CD4-positive, alpha-beta T cell treated with Interleukin-4 for 4 hours (primary cell): ENCODE measurements around the gene PARD3B.

ENCODE experiments used
- DNase-seq: peaks from one replicate; pipeline ENCODE4 v3.0.0-alpha.2; 2020

Gene PARD3B

DNA sequence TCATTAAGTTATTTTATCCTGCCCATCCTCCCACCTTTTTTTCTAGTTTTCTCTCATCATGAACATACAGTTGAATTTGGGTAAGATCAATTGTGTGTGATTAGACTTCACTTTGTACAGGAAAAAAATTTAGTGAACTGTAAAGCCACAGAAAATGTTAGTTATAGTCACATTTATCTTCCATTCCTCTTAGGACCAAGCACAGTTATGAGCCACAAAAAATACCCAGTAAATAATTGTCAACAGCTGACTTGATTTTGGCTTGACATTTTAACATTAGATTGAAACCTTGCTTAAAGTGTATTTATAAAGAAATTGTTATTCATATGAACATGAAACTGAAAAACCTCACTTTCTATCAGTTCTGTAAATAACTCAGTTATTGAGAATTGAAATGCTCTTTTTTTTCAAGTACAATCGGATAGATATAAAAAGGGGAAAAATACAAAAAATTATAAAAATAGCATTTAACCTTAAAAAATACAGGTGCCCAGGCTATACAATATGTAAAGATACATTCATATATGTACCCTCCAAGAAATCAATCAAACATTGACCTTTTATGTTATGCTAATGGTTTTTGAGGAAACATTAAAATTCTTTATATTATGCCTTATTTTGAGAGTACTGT, 747.5 kb downstream of the PARD3B start:
- no peak for DNase-seq

- no peak for DNase-seq
Measured at GRCh38 chr2:205293559-205293958, 748.3 kb downstream of the PARD3B start.

DNA sequence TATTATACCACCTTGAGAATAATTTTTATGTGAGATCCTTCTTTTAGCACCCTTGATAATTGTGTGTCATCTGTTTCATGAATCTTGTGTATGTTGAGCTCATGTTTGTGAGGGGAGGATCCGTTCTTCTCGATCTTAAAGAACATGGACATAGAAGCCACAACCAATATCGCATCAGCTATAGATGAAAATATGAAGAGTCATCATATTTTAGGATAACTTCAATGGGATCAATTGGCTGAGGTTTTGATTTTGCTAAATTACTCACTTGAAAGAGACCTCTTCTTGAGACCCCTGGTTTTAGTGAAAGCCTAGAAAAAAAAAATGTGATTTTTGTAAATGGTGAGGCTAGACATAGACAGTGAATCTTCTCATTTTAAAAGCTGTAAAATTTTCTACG, 751.7 kb downstream of the PARD3B start:
- DNase-seq = no peak

DNA sequence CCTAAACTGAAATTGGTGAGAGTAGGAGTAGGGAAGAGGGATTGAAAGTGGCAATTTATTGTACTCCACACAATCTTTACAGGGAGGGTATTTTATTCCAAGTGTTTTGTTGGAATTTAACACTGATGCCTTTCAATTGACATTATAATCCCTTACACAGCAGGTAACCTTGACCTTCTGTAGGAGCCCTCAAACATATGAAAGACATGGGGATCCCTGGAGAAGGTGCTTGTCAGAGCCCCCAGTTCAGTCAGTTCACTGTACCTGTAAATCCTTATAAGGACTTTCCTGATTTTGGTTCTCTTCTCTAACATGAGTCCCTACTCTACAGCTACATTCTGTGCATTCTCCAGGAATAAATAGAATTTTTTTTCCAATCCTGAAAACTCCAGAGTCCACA, 752.1 kb downstream of the PARD3B start:
- no peak for DNase-seq

DNA sequence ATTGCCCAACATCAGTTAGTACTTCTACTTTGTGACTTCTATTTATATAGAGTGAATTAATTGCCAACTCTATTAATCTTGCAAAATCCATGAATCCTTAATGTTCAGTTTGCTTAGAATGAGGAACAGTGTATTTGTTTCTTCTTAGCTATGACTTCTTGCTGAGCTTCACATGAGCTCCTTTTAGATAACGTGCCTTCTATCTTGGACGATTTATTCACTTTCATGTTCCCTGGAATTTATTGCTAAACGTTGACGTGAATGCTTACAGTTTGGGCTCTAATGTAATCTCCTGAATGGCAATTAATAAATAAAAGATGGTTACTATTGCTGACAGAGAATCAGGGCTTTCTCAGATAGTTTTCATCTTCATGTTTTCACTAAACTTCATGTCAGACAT, 752.6 kb downstream of the PARD3B start:
- DNase-seq = no peak

- DNase-seq = no peak
Measured at GRCh38 chr2:205311201-205311600, 765.9 kb downstream of the PARD3B start.

DNA sequence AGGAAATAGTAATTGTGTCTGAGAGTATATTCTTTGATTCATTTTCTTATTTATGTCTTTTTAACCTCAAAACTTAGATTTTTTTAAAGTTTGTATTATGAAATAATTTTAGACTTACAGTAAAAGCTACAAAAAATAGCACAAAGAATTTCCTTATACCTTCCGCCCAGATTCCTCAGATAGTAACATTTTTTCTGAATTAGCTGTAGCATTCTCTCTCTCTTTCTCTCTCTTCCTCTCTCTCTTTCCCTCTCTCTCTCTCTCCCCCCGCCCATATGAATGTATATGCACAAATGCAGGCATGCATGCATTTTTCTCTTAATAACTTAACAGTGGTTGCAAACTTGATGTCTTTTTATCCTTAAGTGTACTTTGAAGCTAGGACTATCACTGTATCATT, 776.0 kb downstream of the PARD3B start:
- DNase-seq = no peak

DNA sequence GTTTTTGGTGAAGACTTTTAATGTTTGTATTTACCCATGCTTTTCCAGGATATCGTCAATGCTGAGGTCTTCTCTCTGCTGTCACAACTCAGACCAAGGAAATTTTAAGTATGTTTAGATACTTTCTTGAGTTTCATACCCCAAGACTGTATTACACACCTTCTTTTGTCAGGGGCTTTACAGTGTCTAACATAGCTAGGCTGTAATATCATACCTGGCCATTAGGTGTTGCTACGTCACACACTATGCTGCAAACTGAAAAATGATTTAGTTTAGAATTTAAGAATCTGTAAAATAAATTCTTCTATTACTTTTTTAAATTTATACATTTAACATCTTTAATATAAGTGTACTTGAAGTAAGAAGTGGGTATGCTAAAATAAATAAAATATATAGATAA, 778.7 kb downstream of the PARD3B start:
- no peak for DNase-seq

DNA sequence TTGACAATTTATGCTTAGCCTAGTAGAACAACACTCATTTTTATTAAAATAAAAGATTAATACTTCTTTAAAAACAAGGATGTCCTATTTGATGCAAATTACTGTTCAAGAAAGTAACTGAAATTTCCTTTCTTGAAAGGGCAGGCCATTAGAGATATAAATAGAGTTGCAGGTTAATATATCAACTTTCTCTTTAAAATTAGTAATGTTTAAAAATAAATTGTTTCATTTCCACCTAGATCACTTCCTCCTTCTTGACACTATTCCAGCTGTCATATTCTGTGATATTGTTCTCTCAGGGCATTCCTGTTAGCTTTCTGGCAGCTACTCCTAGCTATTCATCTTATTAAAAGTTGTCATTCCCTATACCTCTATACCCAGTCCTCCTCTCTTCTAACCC, 779.1 kb downstream of the PARD3B start:
- DNase-seq = no peak

DNA sequence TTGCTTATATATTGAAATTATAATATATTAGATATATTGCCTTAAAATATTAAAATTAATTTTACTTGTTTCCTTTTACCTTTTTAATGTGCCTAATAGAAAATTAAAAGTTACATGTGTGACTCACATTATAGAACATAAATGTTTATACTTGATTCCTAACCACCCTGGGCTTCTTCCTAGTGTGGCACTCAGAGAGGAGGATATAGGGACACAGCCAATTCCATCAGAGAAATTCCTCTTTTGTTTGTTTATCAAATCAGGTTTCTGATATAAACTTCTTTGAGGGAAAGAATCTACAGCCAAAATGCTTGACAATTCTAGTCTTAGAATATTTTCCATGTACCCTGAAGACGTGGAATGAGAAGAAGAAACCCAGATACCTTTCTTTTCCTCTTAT, 788.1 kb downstream of the PARD3B start:
- no peak for DNase-seq

- DNase-seq = no peak
Measured at GRCh38 chr2:205337274-205337673, 792.0 kb downstream of the PARD3B start.

DNA sequence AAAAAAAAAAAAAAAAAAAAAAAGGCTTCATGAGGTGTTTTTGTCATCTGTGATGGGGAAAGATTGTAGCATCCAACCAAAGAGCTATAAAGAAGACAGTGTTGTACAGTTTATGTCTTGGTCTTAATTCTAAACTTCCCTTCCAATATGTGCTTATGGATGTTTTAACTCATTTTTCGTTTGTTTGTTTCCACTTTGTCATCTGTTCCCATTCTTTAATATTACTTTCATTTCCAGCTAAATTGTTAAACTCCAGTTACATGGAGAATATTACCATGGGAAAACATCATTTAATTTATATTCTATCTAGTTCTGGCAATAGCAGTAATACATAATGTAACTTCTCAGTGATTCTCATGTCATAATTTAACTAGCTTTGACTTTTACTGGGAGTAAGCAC, 792.9 kb downstream of the PARD3B start:
- no peak for DNase-seq

- no peak for DNase-seq
Measured at GRCh38 chr2:205343103-205343502, 797.8 kb downstream of the PARD3B start.

- no peak for DNase-seq
Measured at GRCh38 chr2:205346649-205347048, 801.4 kb downstream of the PARD3B start.

DNA sequence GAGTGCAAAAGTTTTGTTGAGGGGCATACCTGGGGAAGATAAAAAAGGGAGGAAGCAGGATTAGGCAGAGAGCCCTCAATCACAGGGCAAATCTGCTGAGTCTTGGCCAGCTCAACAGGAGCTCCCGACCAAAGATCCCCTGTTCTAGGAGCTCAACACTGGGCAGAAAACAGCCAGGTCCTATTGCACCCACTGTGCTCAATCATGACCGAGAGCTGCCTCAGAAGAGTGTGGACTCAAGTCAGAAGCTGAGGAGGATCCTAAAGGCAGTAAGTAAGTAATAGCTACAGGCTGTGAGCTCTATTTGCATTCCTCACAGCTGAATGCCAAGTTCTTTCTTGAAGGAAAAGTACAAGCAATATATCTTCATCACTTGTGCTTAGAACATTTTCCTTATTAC, 802.6 kb downstream of the PARD3B start:
- no peak for DNase-seq

GRCh38 chr2:205352094-205352493, 806.8 kb downstream of the PARD3B start:
- no peak for DNase-seq

DNA sequence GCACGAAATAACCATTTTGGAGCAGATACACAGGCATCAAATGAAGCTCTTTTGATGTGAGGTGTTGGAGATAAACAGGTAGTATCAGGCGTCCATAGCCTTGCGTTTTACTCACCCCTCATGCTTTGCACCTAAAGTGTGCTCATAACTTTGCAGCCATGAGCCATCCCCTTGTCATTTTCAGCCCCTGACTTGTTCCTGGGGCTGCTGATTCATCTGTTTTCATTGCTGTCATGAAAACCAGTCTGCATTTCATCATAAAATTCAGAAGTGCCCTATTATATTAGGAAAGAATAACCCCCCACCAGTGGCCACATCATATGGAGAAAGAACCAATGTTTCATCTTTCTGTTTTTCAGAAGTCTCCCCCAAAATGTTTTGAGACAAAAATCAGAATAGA, 807.3 kb downstream of the PARD3B start:
- no peak for DNase-seq

DNA sequence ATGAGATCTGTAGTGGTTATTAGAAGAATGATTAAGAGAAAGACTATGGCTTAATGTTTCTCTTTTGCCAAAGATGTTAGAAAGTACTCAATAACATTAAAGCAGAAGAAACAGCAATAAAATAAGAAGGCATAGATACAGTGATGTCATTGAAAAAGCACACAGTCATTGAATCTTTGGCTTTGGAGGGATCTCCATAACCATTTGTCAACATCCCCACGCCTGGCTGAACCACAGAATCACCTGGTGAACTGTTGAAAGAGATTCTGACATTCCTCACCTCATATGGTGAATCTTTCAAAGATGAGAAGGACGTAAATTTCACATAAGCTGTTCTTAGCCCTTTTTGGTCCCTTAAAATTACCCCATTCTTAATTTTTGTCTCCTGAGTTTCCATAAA, 812.5 kb downstream of the PARD3B start:
- no peak for DNase-seq

DNA sequence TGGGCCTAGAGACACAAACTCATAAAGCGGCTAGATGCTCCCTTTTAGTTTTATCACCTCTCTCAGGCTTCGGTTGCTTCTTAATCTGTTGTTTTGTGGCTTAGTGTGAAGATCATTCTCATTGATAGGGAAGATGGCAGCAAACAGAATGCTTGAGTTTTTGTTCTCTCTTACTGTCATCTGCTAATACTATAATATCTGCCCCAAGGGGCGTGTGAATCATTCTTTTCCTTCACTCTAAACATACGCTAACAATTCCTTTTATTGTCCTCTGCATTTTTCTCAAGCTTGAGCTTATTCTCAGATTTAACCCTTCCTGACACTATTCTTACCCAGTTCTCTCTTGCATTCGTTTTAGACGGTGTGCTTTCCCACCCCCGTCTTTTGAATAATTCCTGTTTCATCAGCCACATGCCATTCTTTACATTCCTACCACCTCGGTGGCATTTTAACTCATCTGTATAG, 813.1 kb downstream of the PARD3B start:
- no peak for DNase-seq

DNA sequence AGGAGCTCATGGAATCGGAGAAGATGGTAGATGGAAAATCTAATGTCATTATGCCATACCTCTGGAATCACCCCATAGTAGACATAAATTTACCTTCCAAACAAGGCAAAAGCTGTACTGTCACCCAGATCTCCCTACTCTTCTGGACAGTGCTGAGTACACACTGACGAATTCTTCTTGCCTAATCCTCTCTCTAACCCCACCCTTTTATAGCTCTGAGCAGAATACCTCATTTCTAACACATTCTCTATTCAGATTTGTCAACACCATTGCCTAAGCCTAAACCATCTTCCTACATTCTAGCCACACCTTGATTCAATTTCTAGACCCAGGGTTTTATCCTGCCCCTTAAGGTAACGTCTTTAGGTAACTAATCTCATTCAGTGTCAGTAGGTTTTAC, 816.0 kb downstream of the PARD3B start:
- DNase-seq = no peak

DNA sequence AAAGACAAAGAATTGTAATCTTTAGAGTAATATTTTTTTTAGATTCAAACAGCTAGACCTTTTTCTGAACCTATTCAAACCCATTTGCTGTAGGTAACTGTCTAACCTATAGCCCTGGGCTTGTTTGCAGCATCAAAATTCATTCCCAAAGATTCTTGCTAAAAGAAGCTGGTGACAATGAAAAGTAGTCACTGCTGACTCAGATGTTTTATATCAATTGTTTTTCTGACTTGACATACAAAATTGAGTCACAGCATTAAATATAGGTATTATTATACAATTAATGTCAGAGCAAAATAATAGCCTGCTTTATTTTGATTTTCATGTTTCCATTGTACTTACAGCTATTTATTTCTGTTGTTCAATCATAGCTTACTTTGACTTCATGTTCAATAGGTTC, 816.7 kb downstream of the PARD3B start:
- no peak for DNase-seq

DNA sequence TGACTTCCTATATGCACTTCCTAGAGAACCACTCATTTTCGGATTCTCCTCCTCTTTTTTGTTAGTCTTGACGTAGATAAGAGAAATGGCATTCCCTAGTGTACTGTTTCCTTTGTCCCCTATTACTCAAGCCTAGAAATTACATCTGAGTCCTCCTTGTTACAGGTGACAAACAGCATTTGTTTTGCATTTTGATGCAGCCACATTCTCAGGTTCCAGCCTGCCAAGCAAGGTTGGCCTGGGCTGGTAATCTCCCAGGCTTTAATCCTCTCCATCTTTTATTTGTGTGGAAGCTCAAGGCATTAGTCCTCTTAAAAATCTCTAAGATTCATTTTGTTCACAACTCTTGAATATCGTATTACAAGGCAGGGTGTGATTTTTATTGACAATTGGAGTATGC, 819.0 kb downstream of the PARD3B start:
- DNase-seq = no peak

DNA sequence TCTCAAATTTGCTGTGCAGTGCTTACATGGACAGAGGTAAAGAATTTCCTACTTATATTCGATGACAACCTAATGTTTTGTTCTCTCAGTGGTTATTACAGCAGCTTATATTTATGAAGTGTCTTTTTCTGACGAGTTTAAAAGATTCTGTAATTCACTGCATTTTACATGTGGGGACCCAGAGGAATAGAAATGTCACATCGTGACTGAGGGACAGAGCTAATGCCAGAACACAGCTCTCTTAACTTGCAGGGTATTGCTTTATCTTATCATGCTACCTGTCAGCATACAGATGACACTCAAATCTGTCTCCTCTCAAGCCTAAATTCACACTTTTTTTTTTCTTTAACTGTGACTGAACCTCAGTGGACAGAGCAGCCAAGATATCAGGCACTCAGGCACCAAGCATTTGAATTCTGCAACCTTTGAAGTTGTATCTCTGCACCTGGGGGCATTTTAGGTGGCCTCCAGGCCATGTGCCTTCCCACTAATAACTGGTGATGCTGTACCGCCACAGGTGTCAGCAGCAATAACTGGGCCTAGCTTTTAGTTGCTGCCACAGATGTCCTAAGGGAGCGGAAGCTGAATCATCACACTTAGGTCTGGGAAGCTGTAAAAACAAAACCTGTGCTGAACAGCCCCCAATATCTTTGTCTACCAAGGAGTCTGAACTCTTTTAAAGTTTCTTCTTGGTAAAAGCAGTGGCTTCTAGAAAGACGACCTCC, 821.2 kb downstream of the PARD3B start:
- no peak for DNase-seq

GRCh38 chr2:205367331-205367935, 822.2 kb downstream of the PARD3B start:
- no peak for DNase-seq

- DNase-seq = no peak
Measured at GRCh38 chr2:205369813-205370212, 824.5 kb downstream of the PARD3B start.
